ENCODE results near the gene DUSP5.

DNA sequence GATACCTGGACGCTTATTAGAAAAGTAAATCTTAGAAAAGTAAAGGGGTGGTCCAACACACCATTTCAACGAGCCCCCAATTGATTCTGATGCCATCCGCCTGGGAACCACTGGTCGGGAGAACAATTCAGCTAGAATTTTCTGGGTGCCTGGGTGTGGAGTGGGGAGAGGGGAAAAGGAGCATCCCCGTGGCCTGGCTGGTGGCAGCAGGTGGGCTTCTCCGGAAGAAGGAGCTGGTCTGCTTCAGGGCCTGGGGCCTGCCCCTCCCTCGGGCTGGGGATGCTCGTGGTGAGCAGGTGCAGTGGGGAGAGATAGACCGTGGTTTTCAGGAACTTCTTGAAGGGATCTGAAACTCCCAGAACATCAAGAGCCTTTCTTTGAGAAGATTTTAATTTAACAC is 39.9 kb upstream of the DUSP5 start:
- TF ChIP-seq, protein P1, sequence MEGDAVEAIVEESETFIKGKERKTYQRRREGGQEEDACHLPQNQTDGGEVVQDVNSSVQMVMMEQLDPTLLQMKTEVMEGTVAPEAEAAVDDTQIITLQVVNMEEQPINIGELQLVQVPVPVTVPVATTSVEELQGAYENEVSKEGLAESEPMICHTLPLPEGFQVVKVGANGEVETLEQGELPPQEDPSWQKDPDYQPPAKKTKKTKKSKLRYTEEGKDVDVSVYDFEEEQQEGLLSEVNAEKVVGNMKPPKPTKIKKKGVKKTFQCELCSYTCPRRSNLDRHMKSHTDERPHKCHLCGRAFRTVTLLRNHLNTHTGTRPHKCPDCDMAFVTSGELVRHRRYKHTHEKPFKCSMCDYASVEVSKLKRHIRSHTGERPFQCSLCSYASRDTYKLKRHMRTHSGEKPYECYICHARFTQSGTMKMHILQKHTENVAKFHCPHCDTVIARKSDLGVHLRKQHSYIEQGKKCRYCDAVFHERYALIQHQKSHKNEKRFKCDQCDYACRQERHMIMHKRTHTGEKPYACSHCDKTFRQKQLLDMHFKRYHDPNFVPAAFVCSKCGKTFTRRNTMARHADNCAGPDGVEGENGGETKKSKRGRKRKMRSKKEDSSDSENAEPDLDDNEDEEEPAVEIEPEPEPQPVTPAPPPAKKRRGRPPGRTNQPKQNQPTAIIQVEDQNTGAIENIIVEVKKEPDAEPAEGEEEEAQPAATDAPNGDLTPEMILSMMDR (conservative IDR thresholded peaks at IDR 0.05; ENCODE audit: low read depth, low read length): no peak
- no peak for TF ChIP-seq MAZ (IDR thresholded peaks at IDR 0.05; ENCODE audit: borderline replicate concordance, low read depth, low read length)
- no peak for TF ChIP-seq POLR2A (IDR thresholded peaks at IDR 0.05; ENCODE audit: low read depth, low read length)
- no peak for TF ChIP-seq BHLHE40 (IDR thresholded peaks at IDR 0.05; ENCODE audit: low read depth, low read length)
- TF ChIP-seq, protein P2, sequence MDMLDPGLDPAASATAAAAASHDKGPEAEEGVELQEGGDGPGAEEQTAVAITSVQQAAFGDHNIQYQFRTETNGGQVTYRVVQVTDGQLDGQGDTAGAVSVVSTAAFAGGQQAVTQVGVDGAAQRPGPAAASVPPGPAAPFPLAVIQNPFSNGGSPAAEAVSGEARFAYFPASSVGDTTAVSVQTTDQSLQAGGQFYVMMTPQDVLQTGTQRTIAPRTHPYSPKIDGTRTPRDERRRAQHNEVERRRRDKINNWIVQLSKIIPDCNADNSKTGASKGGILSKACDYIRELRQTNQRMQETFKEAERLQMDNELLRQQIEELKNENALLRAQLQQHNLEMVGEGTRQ (IDR thresholded peaks at IDR 0.05; ENCODE audit: low read depth, low read length): no peak
- TF ChIP-seq MXI1 (IDR thresholded peaks at IDR 0.05; ENCODE audit: borderline replicate concordance, low read depth, low read length): no peak
- no peak for TF ChIP-seq MAFK (IDR thresholded peaks at IDR 0.05; ENCODE audit: low read depth, low read length)
- no peak for TF ChIP-seq SMC3 (IDR thresholded peaks at IDR 0.05; ENCODE audit: low read depth, low read length)
- TF ChIP-seq CEBPB (IDR thresholded peaks at IDR 0.05; ENCODE audit: low read depth, low read length): no peak
- no peak for TF ChIP-seq RAD21 (IDR thresholded peaks at IDR 0.05; ENCODE audit: low read length)
- TF ChIP-seq ELK1 (IDR thresholded peaks at IDR 0.05; ENCODE audit: borderline replicate concordance, low read depth, low read length): no peak
